ENCODE results near the gene GOLGA7B.

Gene GOLGA7B

DNA sequence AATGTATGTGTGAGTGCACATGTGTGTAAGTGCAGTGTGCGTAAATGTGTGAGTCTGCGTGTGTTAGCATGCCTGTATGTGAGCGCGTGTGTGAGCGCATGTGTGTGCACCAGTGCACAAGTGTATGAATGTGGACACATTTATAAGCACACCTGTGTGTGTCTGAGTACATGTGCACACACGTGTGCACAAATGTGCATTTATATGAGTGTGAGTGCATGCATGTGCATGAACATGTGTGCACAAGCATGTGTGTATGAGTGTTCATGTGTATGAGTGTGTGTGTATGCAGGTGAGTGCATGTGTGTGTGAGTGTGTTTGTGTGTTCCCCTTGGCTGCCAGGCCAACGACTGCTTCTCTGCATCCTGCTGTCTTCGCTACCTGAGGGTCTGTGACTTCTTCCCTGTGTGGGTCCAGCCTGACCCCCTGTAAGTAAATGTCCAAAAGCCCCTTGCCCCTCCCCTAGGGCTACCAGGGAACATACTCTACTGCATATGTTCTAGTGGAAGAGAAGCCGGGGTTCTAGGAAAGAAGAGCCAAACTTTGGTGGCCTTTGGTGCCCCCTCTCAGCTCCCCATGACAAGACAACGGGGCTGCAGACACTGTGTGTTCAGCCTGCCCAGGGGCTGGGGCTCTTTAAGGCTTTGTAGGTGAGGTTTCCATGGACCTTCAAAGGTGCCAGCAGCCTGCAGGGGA lies 17.0 kb downstream of the GOLGA7B start:
- no peak for DNase-seq (ENCODE audit: low read depth in 2 of 3, low spot score in 2 of 3)

DNA sequence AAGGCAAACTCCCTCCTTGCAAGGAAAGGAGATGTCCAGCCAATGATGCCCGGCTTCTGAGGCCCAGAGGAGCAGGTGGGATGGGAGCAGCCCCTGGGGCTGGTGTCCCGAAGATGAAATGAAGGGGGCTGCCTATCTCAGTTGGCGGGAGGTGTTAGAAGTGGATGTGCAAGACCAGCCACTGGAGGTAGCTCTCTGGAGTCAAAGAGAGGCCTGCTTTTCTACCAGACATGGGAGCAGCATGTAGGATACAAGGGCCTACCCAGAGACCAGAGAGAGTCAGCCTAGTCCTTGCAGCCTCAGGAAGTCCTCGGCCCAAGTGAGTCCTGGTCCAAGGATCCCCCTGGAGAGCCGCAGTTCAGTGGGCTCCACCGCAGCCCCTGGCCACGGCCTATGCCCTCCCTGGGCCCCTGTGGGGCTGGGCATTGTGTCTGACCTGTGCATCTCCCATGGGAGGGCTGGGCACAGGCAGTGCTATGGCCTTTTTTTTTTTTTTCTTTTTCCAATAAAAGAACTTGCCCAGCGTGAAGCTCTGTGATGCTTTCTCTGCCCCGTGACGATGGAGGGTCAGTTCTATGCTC lies 17.7 kb downstream of the GOLGA7B start:
- no peak for DNase-seq (ENCODE audit: low read depth in 2 of 3, low spot score in 2 of 3)

DNA sequence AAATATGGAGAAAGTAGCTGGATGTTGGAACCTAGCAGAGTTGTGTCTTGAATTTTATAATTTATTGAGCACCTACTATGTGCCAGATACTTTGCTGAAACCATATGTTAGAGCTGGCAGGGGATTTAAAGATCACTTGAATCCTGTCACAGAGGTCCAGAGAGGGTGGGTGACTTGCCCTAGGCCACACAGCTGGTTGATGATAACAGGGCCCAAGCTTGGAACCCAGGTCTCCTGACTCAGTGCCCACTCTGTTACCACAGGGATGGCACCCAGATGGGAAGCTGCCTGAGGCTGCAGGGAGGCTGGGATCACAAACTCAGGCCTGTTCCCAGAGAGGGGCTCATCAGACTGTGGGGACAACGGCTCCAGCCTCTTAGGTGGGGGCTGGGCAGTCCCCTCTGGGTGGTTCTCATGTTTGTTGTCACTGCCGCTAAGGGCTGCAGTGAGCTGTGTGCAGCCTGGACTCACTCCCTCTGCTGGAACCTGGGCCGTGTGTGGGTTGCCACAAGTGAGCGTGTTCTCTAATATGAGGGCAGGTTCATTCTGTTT lies 18.6 kb downstream of the GOLGA7B start:
- DNase-seq (ENCODE audit: low read depth in 2 of 3, low spot score in 2 of 3): no peak

DNA sequence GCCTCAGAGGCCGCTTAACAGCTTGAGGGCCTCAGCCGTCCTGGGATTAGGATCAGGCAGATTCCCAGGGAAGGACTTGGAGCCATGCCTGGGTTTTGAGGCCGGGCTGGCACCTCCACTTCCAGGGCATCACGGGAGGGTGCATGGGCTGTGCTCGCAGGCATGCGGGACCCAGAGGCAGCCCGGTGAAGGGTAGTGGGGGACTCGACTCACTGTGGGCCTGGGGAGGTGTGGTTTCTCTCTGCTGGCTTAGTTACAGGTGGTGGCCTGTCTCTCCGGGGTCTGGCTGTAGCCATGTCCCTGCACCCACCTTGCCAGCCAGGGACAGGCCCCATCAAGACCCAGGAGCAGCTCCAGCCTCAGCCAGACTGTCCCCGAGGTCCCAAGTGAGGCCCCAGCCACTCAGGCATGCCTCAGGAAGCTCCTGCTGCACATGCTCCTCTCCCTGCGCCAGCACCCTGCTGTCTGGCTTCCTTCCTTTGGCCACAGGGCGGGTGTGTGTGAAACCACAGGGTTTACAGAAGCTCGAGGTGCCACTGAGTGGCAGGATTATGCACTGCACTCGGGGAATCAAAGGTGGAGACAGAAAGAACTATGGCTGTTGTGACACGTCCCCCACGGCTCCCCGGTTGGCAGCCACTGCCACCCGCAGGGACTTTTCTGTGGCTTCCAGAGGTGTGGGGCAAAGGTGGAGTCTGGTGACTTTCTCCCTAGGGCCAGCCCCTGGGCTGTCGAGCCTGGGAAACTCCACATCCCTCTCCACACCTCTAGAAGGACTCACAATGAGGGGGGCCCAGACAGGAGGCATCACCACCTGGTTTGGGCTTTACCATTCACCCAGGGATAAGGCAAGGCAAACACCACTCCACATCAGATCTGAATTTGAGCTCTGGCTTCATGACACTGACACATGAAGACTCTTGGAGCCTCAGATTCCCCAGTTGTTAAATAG lies 19.7 kb downstream of the GOLGA7B start:
- peak; percentile 51 to 57 (median 52) for DNase-seq (ENCODE audit: low read depth in 2 of 3, low spot score in 2 of 3)

GRCh38 chr10:97870990-97871389 lies 21.3 kb downstream of the GOLGA7B start:
- no peak for DNase-seq (ENCODE audit: low read depth in 2 of 3, low spot score in 2 of 3)

- no peak for DNase-seq (ENCODE audit: low read depth in 2 of 3, low spot score in 2 of 3)
These were observed 23.9 kb downstream of the GOLGA7B start for GRCh38 chr10:97873569-97873968.

DNA sequence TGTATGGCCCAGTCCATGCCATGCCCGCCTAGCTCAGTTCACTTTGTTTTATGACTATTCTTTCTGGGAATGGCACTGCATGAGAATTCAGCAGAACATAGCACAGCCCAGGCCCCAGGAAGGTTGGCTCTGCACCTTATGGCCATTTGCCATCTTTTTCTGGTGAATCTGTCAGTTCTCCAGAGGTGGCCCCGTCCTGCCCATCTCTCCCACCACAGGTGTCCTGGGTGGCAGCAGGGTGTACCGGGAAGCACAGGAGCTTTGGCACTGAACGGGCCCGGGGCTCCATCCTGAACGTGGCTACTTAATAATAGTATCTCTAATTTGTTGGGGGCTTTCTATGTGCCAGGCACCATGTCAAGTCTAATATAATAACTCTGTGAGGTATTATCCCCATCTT lies 24.7 kb downstream of the GOLGA7B start:
- no peak for DNase-seq (ENCODE audit: low read depth in 2 of 3, low spot score in 2 of 3)

DNA sequence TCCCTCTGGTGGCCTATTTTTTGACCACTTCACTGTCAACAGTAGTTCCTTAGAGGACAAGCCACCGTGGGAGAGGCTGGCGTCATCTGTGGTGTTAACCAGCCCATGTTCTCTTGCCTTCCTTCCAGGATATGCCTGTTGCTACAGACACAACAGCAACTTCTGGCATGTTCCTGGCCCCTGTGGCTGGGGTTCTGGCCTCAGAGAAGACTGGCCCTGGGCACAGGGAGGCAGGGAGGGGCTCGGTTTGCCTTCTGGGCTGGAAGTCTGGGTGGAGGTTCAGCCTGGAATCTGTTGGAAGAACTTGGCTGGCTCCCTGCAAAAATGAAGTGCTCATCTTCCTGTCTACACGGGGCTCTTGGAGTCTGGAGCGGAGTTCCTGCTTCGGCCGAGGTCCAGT lies 25.7 kb downstream of the GOLGA7B start:
- no peak for DNase-seq (ENCODE audit: low read depth in 2 of 3, low spot score in 2 of 3)

- no peak for DNase-seq (ENCODE audit: low read depth in 2 of 3, low spot score in 2 of 3)
These were observed 26.8 kb downstream of the GOLGA7B start for GRCh38 chr10:97876402-97876801.

- DNase-seq (ENCODE audit: low read depth in 2 of 3, low spot score in 2 of 3): no peak
These were observed 29.6 kb downstream of the GOLGA7B start for GRCh38 chr10:97879241-97879640.

DNA sequence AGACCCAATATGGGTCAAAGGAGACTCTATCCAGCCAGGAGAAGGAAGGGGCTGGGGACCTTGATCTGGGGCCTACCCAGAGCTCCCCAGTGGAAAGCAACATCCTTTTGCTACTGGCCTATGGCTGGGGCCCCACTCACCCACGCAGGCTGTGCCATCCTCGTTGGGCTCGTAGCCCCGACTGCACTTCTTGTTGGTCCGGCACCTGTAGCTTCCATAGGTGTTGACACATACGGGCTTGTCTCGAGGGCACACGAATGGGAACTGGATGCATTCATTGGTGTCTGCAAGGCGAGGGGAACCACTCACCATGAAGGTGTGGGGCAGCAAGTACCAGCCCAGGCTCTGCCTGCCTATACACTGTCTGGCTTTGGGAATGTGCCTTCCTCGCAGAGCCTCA lies 30.5 kb downstream of the GOLGA7B start:
- DNase-seq (ENCODE audit: low read depth in 2 of 3, low spot score in 2 of 3): no peak

DNA sequence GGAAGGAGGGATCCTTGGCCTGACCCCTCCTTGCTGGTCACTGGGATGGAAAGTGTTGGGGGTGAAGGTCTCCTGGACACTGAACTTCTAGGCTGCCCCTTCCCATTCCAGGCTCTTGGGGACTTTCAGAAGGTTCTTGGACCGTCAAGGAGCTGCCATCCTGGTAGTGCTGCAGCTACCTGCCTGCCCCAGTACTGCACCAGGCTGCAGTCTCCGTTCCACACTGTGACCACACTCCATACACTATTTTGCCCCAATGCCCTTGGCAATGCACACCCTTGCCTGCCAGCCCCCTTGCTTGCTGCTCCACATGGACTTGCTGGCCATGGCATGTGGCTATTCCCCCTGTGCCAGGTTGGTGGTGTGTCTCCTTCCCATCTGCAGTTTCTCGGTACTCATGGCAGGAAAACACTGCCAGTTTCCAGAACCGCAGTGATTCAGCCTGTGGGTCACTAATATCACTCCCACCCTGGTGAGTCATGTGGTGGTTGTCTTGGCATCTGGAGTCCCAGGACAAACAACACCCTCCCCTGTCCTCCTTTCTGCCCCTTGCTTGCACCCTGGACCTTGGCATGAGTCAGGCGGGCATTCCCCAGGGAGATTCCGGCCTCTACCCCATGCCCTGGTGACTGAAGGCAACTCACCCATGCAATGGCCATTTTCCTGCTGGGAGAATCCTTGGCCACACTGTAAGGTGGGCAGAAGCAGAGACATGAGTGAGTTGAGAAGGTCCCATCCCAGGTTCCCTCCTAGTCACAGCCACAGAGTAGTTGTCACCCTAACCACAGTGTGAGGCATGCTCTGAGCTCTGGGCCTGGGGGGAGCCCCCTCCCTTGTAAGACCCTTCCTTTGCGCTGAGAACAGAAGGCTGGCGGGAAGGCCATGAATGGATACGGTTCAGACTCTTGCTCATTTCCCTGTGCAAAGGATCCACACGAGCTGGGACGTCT lies 32.8 kb downstream of the GOLGA7B start:
- DNase-seq (ENCODE audit: low read depth in 2 of 3, low spot score in 2 of 3): peak in 1 of 3 experiments; percentile 17

GRCh38 chr10:97883092-97883485 lies 33.4 kb downstream of the GOLGA7B start:
- no peak for DNase-seq (ENCODE audit: low read depth in 2 of 3, low spot score in 2 of 3)

DNA sequence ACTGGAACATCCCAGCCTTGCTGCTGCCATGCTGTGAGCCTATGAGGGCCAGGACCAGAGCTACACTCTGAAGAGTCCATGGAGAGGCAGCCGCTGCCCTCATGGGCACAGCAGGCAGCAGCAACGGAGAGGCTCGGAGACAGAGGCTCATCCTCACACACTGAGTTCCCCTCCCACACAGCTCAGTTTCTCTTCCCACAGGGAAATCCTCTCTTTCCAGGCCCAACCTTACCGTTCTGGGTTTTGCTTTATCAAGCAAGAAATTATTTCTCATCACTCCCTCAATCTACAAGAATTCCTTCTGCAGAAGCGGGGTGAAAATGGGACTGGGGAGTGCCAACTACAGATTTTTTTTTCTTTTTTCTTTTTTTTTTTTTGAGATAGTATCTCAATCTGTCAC lies 36.6 kb downstream of the GOLGA7B start:
- no peak for DNase-seq (ENCODE audit: low read depth in 2 of 3, low spot score in 2 of 3)

- DNase-seq (ENCODE audit: low read depth in 2 of 3, low spot score in 2 of 3): no peak
These were observed 37.8 kb downstream of the GOLGA7B start for GRCh38 chr10:97887399-97887798.

DNA sequence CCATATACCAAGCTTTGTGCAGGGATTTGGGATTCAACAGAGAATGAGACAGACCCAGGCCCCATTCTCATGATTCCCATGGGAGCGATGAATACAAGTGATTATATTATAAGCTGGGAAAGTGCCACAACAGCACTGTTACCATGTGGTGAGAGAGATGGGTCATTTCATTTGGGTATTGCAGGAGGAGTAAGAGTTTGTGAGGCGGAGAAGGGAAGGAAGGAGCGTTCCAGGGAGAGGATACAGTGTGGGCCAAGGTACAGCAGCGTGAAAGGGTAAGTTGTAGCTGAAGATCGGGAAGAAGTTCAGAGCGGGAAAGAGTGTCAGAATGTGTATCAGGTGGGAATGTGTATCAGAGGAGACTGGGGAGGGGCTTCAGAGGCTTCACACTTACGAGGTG lies 38.5 kb downstream of the GOLGA7B start:
- DNase-seq (ENCODE audit: low read depth in 2 of 3, low spot score in 2 of 3): no peak

GRCh38 chr10:97888641-97889262 lies 39.1 kb downstream of the GOLGA7B start:
- DNase-seq (ENCODE audit: low read depth in 2 of 3, low spot score in 2 of 3): no peak

DNA sequence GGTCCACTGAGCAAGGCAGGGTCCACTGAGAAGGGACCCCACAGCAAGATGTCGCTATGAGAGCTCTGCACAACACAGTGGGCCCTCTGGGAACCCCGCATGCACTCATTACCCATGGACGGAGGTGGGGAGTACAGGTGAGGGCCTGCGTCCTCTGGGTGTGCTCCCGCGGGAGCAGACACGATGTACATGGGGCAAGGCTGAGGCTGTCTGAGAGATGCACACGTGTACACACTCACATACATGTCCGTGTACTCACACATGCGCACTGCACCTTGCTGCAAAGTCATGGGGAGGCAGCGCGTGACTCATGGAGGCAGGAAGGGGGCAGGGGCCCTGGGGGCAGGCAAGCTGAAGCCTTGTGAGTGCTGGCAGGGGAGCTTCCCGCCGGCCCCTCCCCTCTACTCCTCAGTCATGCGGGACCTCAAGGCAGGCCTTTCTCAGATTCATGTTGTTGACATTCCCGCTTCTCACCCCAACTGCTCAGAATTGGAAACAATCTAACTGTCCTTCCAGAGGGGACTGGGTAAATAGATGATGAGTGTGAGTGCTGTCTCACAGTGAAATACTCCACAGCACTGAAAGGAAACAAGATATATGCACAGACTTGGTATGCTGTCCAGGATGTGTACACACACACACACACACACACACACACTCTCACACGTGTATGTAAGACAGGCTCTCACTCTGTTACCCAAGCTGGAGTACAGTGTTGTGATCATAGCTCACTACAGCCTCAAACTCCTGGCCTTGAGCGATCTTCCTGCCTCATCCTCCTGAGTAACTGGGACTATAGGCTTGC lies 40.0 kb downstream of the GOLGA7B start:
- no peak for DNase-seq (ENCODE audit: low read depth in 2 of 3, low spot score in 2 of 3)

- DNase-seq (ENCODE audit: low read depth in 2 of 3, low spot score in 2 of 3): no peak
These were observed 42.0 kb downstream of the GOLGA7B start for GRCh38 chr10:97891497-97892167.
